LNCaP clone FGC (cell line): Measurements from ENCODE around the gene USP4.

Experiments used
- DNase-seq: peaks from one replicate; pipeline ENCODE4 v3.0.0-alpha.2; 2011; ENCODE audit warnings: low read depth
- H3K4me3 ChIP-seq: 2 replicates; pipeline ENCODE4 v1.5.1; 2011; ENCODE audit warnings: mild to moderate bottlenecking, low read depth, low read length, control low read depth
- CTCF ChIP-seq: IDR thresholded peaks from 2 replicates; pipeline ENCODE4 v1.5.1; 2012; ENCODE audit warnings: mild to moderate bottlenecking; ENCODE audit not compliant: control insufficient read depth, insufficient read depth; ENCODE audit errors: extremely low read depth

The USP4 gene

GRCh38 chr3:49339941-49340800 is at the start of gene USP4:
Gene USP4 (minus strand): TSS chr3:49340053. CDS start chr3:49340024, 29 bp downstream.
- TF ChIP-seq CTCF = peak; percentile 81
- peak; percentile 63 for DNase-seq
- peak within 1 kb of the TSS; percentile 88 for H3K4me3 ChIP-seq

- no peak for DNase-seq
- no peak overlapping the region for H3K4me3 ChIP-seq
- TF ChIP-seq CTCF = no peak
Measured at GRCh38 chr3:49389297-49389696, 49.4 kb upstream of the USP4 start.

GRCh38 chr3:49388289-49388820 is 48.5 kb upstream of the USP4 start:
- no peak for TF ChIP-seq CTCF
- no peak for DNase-seq
- no peak overlapping the region for H3K4me3 ChIP-seq

DNA sequence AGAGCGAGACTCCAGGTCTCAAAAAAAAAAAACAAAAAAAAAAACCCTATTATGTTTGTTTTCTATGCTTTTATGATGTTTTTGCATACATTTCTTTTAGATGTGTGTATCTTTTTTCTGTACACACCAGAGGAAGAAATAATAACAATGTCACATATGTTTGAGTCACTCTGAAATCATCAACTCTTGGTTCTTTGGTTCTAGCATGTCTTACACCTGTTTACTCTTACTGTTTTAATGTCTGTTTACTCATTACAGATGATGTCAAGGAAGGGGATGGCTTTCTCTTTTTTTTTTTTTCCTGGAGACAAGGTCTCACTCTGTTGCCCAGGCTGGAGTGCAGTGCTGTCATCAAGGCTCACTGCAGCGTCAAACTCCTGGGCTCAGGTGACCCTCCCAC is 47.9 kb upstream of the USP4 start:
- DNase-seq = peak; percentile 13
- H3K4me3 ChIP-seq = no peak overlapping the region
- TF ChIP-seq CTCF = no peak

DNA sequence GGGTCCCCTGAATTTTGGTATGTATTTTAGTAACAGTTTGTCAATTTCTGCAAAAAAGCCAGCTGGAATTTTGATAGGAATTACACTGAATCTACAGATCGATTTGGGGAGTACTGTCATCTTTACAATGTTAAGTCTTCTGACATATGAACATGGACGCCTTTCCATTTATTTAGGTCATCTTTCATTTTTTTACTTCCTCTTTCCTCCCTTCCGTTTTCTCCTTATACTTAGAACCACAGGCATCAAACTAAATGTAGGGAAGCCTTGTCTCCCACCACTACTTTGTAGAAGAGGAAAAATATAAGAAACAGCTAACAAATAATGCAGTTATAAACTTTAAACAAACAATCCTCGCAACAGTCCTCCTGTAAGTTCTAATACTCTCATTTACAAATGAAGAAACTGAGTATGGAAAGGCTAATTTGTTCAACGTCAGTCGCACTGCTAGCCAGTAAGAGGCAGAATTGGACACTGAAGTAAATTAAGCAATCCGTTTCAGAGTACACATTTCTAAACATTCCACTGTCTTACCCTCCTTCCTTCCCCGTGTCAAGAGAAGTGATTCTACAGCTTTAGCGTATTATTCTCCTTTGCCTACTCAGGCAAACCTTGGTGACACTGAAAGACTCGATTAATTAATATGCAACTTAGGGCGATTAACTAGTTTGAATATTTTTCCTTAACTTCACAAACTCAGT is 46.4 kb upstream of the USP4 start:
- no peak for DNase-seq
- TF ChIP-seq CTCF = no peak
- no peak overlapping the region for H3K4me3 ChIP-seq

DNA sequence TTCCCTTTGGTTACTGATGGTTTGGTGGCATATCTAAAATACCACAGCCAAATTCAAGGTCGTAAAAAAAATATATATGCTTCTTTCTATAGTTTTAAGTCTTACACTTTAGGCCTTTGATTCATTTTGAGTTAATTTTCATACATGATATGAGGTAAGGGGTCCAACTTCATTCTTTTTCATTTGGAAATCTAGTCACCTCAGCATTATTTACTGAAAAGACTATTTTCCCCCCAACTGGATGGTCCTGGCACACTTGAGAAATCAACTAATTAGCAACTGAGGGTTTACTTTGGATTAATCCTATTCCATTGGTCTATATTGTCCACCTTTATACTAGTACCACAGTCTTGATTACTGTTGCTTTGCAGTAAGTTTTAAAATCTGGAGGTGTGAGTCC is 45.8 kb upstream of the USP4 start:
- TF ChIP-seq CTCF = no peak
- no peak for DNase-seq
- H3K4me3 ChIP-seq = no peak overlapping the region
